Skeletal muscle satellite cell (primary cell): ENCODE measurements around the gene LMF1. TPM values are rescaled to one million over a fixed set of nuclear protein-coding genes. Genes with fewer than 3 reads are reported as not detected.
A peak's percentile ranks its signal among the peaks of the same experiment; 100 is the strongest.

Experiments used
- H3K27me3 ChIP-seq: 2 replicates; pipeline ENCODE4 v1.7.0; 2013; ENCODE audit warnings: low read length; ENCODE audit not compliant: control insufficient read depth, insufficient read depth
- H3K36me3 ChIP-seq: 2 replicates; pipeline ENCODE4 v1.7.0; 2013; ENCODE audit warnings: mild to moderate bottlenecking, control low read depth, low read length; ENCODE audit not compliant: insufficient read depth
- H3K4me1 ChIP-seq: 2 replicates; pipeline ENCODE4 v1.7.0; 2013; ENCODE audit warnings: low read length; ENCODE audit not compliant: control insufficient read depth, insufficient read depth
- H3K4me2 ChIP-seq: 2 replicates; pipeline ENCODE4 v1.7.0; 2013; ENCODE audit warnings: mild to moderate bottlenecking, low read length
- H3K4me3 ChIP-seq: 2 replicates; pipeline ENCODE4 v1.7.0; 2013; ENCODE audit warnings: low read length
- H3K9ac ChIP-seq: 2 replicates; pipeline ENCODE4 v1.7.0; 2013; ENCODE audit warnings: mild to moderate bottlenecking, low read depth, low read length, moderate library complexity
- H3K9me3 ChIP-seq: replicated peaks from 2 replicates; pipeline ENCODE4 v1.7.0; 2013; ENCODE audit warnings: mild to moderate bottlenecking, control low read depth, low read length
- total RNA-seq: library from RNA; depleted of rRNA; stranded (reverse); fragments of >200 nt; gene quantifications from 2 replicates; pipeline ENCODE4 v1.2.3, GENCODE V29; 2012; rRNA removed

Gene LMF1
- 7.6 and 13.3 TPM in 2 replicates for total RNA-seq

- peaks cover 23% of the 10 kb centered on the region for H3K4me1 ChIP-seq
- H3K9ac ChIP-seq: peak within 1 kb of the TSS; percentile 98
- peak within 1 kb of the TSS; percentile 99 for H3K4me2 ChIP-seq
- peaks cover under 1% of the 10 kb centered on the region for H3K9me3 ChIP-seq
- peaks cover 23% of the 10 kb centered on the region for H3K27me3 ChIP-seq
- peak within 1 kb of the TSS; percentile 98 for H3K4me3 ChIP-seq
- H3K36me3 ChIP-seq: peaks cover 13% of the 10 kb centered on the region
These were observed at the start of gene LMF1 for GRCh38 chr16:970766-971581. LMF1 (minus strand) TSS chr16:970984; CDS start chr16:970980, 4 bp downstream.

GRCh38 chr16:1020091-1020399 lies 49.3 kb upstream of the LMF1 start:
- H3K9me3 ChIP-seq: no peaks in the 10 kb centered on the region
- H3K4me1 ChIP-seq: peaks cover 15% of the 10 kb centered on the region
- peaks cover 7% of the 10 kb centered on the region for H3K27me3 ChIP-seq
- H3K4me2 ChIP-seq: peak overlapping the region; percentile 86
- peak overlapping the region; percentile 60 for H3K4me3 ChIP-seq
- H3K36me3 ChIP-seq: no peaks in the 10 kb centered on the region
- no peak overlapping the region for H3K9ac ChIP-seq

DNA sequence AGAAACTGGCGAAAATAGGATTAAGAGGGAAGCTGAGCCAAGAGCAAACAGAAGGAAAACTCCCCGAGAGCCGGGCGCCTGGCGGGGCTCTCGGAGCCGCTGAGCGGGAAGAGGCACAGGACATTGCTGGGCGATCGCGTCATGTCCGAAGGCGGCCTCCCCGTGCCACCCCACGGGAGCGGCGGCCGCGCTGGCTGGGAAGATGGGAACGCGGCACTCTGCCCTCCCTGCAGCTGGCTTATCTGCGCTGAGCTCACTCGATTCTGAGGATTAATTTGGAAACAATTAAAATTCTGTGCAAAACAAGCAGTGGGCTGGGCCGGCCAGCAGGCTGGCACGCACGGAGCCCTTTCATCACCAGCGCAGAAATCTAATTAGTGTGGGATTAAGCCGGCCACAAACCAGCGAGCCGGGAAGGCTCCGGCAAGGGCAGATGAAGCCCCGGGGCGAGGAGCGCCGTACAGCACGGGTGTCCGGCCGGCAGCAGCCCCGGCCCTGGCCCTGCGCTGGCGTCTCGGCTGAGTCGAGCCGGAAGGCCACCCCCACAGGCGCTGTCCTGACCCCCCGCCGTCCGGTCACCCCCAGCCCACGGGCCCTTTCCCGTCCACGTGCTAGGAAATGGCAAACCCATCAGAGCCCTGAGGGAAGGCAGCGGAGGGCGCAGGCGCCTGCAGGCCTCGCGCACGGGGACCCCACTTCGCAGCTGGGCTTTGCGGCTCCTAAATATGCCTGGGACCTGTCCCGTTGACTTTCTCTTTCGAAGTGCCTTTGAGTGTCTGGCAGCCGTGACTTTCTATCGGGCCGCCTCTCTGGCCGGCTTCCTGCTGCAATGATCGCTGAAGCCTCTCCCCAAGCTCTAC lies 48.7 kb upstream of the LMF1 start:
- peak overlapping the region; percentile 43 for H3K9ac ChIP-seq
- peak overlapping the region; percentile 60 for H3K4me3 ChIP-seq
- H3K4me1 ChIP-seq: peaks cover 21% of the 10 kb centered on the region
- H3K4me2 ChIP-seq: peak overlapping the region; percentile 86
- H3K36me3 ChIP-seq: no peaks in the 10 kb centered on the region
- peaks cover 4% of the 10 kb centered on the region for H3K27me3 ChIP-seq
- H3K9me3 ChIP-seq: no peaks in the 10 kb centered on the region

DNA sequence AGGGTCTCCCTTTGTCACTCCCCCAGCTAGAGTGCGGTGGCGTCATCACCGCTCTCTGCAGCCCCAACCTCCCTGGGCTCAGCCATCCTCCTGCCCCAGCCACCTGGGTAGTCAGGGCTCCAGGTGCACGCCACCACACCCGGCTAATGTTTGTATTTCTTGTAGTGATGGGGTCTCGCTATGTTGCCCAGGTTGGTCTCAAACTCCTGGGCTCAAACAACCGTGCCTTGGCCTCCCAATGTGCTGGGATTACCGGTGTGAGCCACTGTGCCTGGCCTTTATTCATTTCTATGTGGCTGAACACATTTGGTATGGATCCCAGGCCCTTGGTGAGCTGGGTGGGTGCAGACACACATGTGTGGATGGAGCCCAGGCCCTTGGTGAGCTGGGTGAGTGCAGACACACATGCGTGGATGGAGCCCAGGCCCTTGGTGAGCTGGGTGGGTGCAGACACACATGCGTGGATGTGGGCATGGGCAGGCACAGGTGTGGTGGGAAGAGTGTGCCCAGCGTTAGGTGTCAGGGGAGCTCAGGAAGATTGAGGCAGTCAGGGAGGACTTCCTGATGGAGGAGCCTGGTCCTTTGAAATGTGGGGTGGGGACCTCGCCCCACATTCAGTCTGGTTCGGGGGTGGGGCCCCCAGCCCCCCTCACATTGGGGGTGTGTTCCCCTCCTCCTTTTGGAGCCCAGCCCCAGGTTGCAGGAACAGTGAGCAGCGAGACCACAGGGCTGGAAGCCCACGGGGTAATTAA lies 47.8 kb upstream of the LMF1 start:
- no peaks in the 10 kb centered on the region for H3K36me3 ChIP-seq
- H3K4me2 ChIP-seq: peak overlapping the region; percentile 86
- peaks cover 23% of the 10 kb centered on the region for H3K4me1 ChIP-seq
- no peaks in the 10 kb centered on the region for H3K9me3 ChIP-seq
- peak overlapping the region; percentile 60 for H3K4me3 ChIP-seq
- peaks cover 4% of the 10 kb centered on the region for H3K27me3 ChIP-seq
- H3K9ac ChIP-seq: peak overlapping the region; percentile 43

GRCh38 chr16:1014771-1015495 lies 44.1 kb upstream of the LMF1 start:
- Histone ChIP-seq H3K27me3 (peaks cover 14% of the 10 kb centered on the region), H3K4me2 (no peak overlapping the region), H3K9me3 (no peaks in the 10 kb centered on the region), H3K4me3 (no peak overlapping the region), H3K36me3 (no peaks in the 10 kb centered on the region), H3K4me1 (peaks cover 20% of the 10 kb centered on the region), H3K9ac (no peak overlapping the region)

DNA sequence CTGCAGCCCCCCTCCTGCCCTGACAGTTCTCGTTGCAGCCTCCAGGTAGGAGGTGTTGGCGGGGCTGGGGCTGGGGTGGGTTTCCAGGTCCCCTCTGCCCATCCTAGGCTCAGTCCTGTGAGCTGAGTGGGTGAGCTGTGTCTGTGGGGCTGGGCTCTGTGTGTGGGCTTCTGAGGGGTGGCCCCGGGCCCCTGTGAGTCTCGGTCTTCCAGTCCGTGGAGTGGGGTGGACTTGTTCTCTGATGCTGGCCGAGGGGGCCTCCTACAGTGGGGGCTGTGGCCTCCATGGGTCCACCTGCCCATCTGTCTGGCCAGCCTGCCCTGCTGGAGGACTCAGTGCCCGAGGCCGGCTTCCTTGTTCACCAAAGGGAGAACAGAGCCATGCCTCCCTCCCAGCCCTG lies 43.4 kb upstream of the LMF1 start:
- H3K9me3 ChIP-seq: no peaks in the 10 kb centered on the region
- H3K9ac ChIP-seq: no peak overlapping the region

DNA sequence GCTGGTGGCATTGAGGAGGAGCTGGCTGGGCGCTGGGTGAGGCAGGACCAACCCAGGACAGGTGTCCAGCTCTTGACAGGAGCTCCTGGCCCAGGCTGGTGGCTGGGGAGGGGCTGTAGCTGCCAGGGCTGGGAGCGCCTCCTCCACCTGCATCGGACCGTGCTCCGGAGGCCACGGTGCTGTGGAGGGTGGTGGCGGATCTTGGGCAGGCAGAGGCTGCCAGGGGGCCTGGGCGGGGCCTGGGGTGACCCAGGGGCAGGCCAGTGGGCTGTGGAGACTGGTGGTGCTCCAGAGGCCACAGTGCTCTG lies 42.8 kb upstream of the LMF1 start:
- Histone ChIP-seq H3K36me3 (no peaks in the 10 kb centered on the region), H3K4me1 (peaks cover 8% of the 10 kb centered on the region), H3K4me3 (no peak overlapping the region)

More for the DNA sequence above, 43.4 kb upstream of the LMF1 start:
- Histone ChIP-seq H3K36me3 (no peaks in the 10 kb centered on the region), H3K4me3 (no peak overlapping the region), H3K4me2 (no peak overlapping the region), H3K4me1 (peaks cover 13% of the 10 kb centered on the region), H3K27me3 (peaks cover 14% of the 10 kb centered on the region)

GRCh38 chr16:1012722-1013592 lies 42.2 kb upstream of the LMF1 start:
- Histone ChIP-seq H3K4me2 (no peak overlapping the region), H3K36me3 (no peaks in the 10 kb centered on the region), H3K9ac (no peak overlapping the region), H3K4me3 (no peak overlapping the region), H3K9me3 (no peaks in the 10 kb centered on the region), H3K27me3 (peaks cover 21% of the 10 kb centered on the region), H3K4me1 (peaks cover 8% of the 10 kb centered on the region)

More for the DNA sequence above, 42.8 kb upstream of the LMF1 start:
- H3K9me3 ChIP-seq: no peaks in the 10 kb centered on the region
- H3K4me2 ChIP-seq: no peak overlapping the region
- no peak overlapping the region for H3K9ac ChIP-seq
- H3K27me3 ChIP-seq: peaks cover 16% of the 10 kb centered on the region

- no peak overlapping the region for H3K4me3 ChIP-seq
- H3K4me2 ChIP-seq: no peak overlapping the region
- H3K9ac ChIP-seq: no peak overlapping the region
- H3K27me3 ChIP-seq: peaks cover 25% of the 10 kb centered on the region
- no peaks in the 10 kb centered on the region for H3K9me3 ChIP-seq
- no peaks in the 10 kb centered on the region for H3K36me3 ChIP-seq
- peaks cover 8% of the 10 kb centered on the region for H3K4me1 ChIP-seq
These were observed 41.4 kb upstream of the LMF1 start for GRCh38 chr16:1012135-1012534.

- H3K9ac ChIP-seq: no peak overlapping the region
- H3K4me3 ChIP-seq: no peak overlapping the region
- peaks cover 25% of the 10 kb centered on the region for H3K27me3 ChIP-seq
- H3K4me2 ChIP-seq: no peak overlapping the region
- no peaks in the 10 kb centered on the region for H3K9me3 ChIP-seq
- peaks cover 8% of the 10 kb centered on the region for H3K4me1 ChIP-seq
- H3K36me3 ChIP-seq: no peaks in the 10 kb centered on the region
These were observed 40.7 kb upstream of the LMF1 start for GRCh38 chr16:1011316-1012082.
